Measurements from ENCODE around the gene CCNH. TPM values are rescaled to one million over a fixed set of nuclear protein-coding genes. Genes with fewer than 3 reads are reported as not detected.

The CCNH gene
- total RNA-seq, 1 experiment from 2014 or later, result 44.0 TPM

- no peaks in the 10 kb centered on the region for H3K27me3 ChIP-seq (ENCODE audit: control insufficient read depth, insufficient read depth, low read length)
- DNase-seq (ENCODE audit: low read depth, low spot score) (no peak), ATAC-seq (no peak)
- intact Hi-C loops (cut with micrococcal nuclease; ENCODE audit: unreplicated experiment), result no loop called here
- no peaks in the 10 kb centered on the region for H3K9me3 ChIP-seq (ENCODE audit: control insufficient read depth, insufficient read depth, low read depth, low read length)
- POLR2A ChIA-PET, result no interaction called here
- no peak overlapping the region for H3K27ac ChIP-seq (ENCODE audit: low read length)
- TF ChIP-seq CTCF (IDR thresholded peaks at IDR 0.05) (no peak), TCF7L2 (IDR thresholded peaks at IDR 0.05; ENCODE audit: low read depth, low read length) (no peak), SIN3A (IDR thresholded peaks at IDR 0.05; ENCODE audit: borderline replicate concordance, insufficient read depth, low read depth, low read length) (no peak), POLR2AphosphoS5 (IDR thresholded peaks at IDR 0.05; ENCODE audit: low read depth, low read length) (no peak)
- TF ChIP-seq, protein P1, sequence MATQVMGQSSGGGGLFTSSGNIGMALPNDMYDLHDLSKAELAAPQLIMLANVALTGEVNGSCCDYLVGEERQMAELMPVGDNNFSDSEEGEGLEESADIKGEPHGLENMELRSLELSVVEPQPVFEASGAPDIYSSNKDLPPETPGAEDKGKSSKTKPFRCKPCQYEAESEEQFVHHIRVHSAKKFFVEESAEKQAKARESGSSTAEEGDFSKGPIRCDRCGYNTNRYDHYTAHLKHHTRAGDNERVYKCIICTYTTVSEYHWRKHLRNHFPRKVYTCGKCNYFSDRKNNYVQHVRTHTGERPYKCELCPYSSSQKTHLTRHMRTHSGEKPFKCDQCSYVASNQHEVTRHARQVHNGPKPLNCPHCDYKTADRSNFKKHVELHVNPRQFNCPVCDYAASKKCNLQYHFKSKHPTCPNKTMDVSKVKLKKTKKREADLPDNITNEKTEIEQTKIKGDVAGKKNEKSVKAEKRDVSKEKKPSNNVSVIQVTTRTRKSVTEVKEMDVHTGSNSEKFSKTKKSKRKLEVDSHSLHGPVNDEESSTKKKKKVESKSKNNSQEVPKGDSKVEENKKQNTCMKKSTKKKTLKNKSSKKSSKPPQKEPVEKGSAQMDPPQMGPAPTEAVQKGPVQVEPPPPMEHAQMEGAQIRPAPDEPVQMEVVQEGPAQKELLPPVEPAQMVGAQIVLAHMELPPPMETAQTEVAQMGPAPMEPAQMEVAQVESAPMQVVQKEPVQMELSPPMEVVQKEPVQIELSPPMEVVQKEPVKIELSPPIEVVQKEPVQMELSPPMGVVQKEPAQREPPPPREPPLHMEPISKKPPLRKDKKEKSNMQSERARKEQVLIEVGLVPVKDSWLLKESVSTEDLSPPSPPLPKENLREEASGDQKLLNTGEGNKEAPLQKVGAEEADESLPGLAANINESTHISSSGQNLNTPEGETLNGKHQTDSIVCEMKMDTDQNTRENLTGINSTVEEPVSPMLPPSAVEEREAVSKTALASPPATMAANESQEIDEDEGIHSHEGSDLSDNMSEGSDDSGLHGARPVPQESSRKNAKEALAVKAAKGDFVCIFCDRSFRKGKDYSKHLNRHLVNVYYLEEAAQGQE (IDR thresholded peaks at IDR 0.05; ENCODE audit: insufficient read depth in 1 of 2, low read depth in 2 of 2, low read length in 1 of 2), result no peak
- in situ Hi-C loops (cut with HindIII; ENCODE audit: low pct_unique_long_range_greater_than_20kb, low sequenced_read_pairs), result no loop called here
- no peak overlapping the region for H3K4me3 ChIP-seq (ENCODE audit: low read depth in 2 of 2, low read length in 2 of 2)
- H3K36me3 ChIP-seq (ENCODE audit: control insufficient read depth, insufficient read depth, low read length), result peaks cover 52% of the 10 kb centered on the region
- CTCF ChIA-PET, result no interaction called here
- H3K4me1 ChIP-seq (ENCODE audit: control insufficient read depth, insufficient read depth, low read length), result peaks cover 3% of the 10 kb centered on the region; the same call in 1 of the 2 replicates
- BruUV-seq (replicated peaks), result no TSS peak
Observed at GRCh38 chr5:87383216-87383615, 29.5 kb downstream of the CCNH start.

GRCh38 chr5:87382224-87382623 lies 30.5 kb downstream of the CCNH start:
- H3K27me3 ChIP-seq (ENCODE audit: control insufficient read depth, insufficient read depth, low read length), result no peaks in the 10 kb centered on the region
- no peak for ATAC-seq
- intact Hi-C loops (cut with micrococcal nuclease; ENCODE audit: unreplicated experiment), result no loop called here
- H3K27ac ChIP-seq (ENCODE audit: low read length), result no peak overlapping the region
- ChIA-PET POLR2A (no interaction called here), CTCF (no interaction called here)
- no peak overlapping the region for H3K4me3 ChIP-seq (ENCODE audit: low read depth in 2 of 2, low read length in 2 of 2)
- BruUV-seq (replicated peaks), result no TSS peak
- H3K4me1 ChIP-seq (ENCODE audit: control insufficient read depth, insufficient read depth, low read length), result peaks cover 3% of the 10 kb centered on the region; the same call in 1 of the 2 replicates
- in situ Hi-C loops (cut with HindIII; ENCODE audit: low pct_unique_long_range_greater_than_20kb, low sequenced_read_pairs), result no loop called here
- TF ChIP-seq CTCF (IDR thresholded peaks at IDR 0.05) (no peak), TCF7L2 (IDR thresholded peaks at IDR 0.05; ENCODE audit: low read depth, low read length) (no peak), SIN3A (IDR thresholded peaks at IDR 0.05; ENCODE audit: borderline replicate concordance, insufficient read depth, low read depth, low read length) (no peak), POLR2AphosphoS5 (IDR thresholded peaks at IDR 0.05; ENCODE audit: low read depth, low read length) (no peak)
- TF ChIP-seq, protein P1 (IDR thresholded peaks at IDR 0.05; ENCODE audit: insufficient read depth in 1 of 2, low read depth in 2 of 2, low read length in 1 of 2), result no peak
- H3K36me3 ChIP-seq (ENCODE audit: control insufficient read depth, insufficient read depth, low read length), result peaks cover 51% of the 10 kb centered on the region
- no peaks in the 10 kb centered on the region for H3K9me3 ChIP-seq (ENCODE audit: control insufficient read depth, insufficient read depth, low read depth, low read length)
- no peak for DNase-seq (ENCODE audit: low read depth, low spot score)

All from Panc1 (cell line).